Fibroblast of lung (primary cell): ENCODE measurements around the gene CLCA4. TPM values are rescaled to one million over a fixed set of nuclear protein-coding genes. Genes with fewer than 3 reads are reported as not detected.

Source experiments
- DNase-seq, 2 donors: peaks; one replicate each; pipeline versions ENCODE4 v3.0.0 to v3.0.0-alpha.2; 2010; ENCODE audit warnings: low read depth in 2 of 2
- H2AFZ ChIP-seq: 2 replicates; pipeline ENCODE4 v1.5.1; 2012; ENCODE audit warnings: low read length, control low read depth, inconsistent platforms
- H3K27ac ChIP-seq: 2 replicates; pipeline ENCODE4 v1.5.1; 2011; ENCODE audit warnings: low read length, control low read depth; ENCODE audit not compliant: insufficient read depth
- H3K27me3 ChIP-seq: 2 replicates; pipeline ENCODE4 v1.5.1; 2011; ENCODE audit warnings: mild to moderate bottlenecking, low read length; ENCODE audit not compliant: control insufficient read depth, insufficient read depth
- H3K36me3 ChIP-seq: 2 replicates; pipeline ENCODE4 v1.5.1; 2011; ENCODE audit warnings: low read length; ENCODE audit not compliant: control insufficient read depth, insufficient read depth
- H3K4me1 ChIP-seq: 2 replicates; pipeline ENCODE4 v1.5.1; 2011; ENCODE audit warnings: low read length; ENCODE audit not compliant: control insufficient read depth, insufficient read depth; ENCODE audit errors: extremely low read depth
- H3K4me2 ChIP-seq: 2 replicates; pipeline ENCODE4 v1.5.1; 2011; ENCODE audit warnings: low read length, control low read depth; ENCODE audit not compliant: insufficient read depth; ENCODE audit errors: extremely low read depth
- H3K4me3 ChIP-seq, 4 experiments: fragments of 200-600 bp in 1 of 4; sonication (generic) in 1 of 4; replicated peaks in 1 of 4; 2 replicates each; pipeline ENCODE4 v1.5.1; 2011 to 2016; ENCODE audit warnings: low read length in 4 of 4, low read depth in 3 of 4, mild to moderate bottlenecking in 3 of 4, control low read depth in 2 of 4, inconsistent platforms in 1 of 4, mixed read lengths in 1 of 4; ENCODE audit not compliant: insufficient read depth in 1 of 4; ENCODE audit errors: control extremely low read depth in 1 of 4
- H3K79me2 ChIP-seq: 2 replicates; pipeline ENCODE4 v1.5.1; 2012; ENCODE audit warnings: mild to moderate bottlenecking, low read length, inconsistent platforms; ENCODE audit not compliant: control insufficient read depth, insufficient read depth
- H3K9ac ChIP-seq: 2 replicates; pipeline ENCODE4 v1.5.1; 2011; ENCODE audit warnings: mild to moderate bottlenecking, low read length, control low read depth; ENCODE audit not compliant: insufficient read depth
- H3K9me3 ChIP-seq: 2 replicates; pipeline ENCODE4 v1.5.1; 2012; ENCODE audit warnings: low read depth, low read length; ENCODE audit not compliant: control insufficient read depth, insufficient read depth
- H4K20me1 ChIP-seq: 2 replicates; pipeline ENCODE4 v1.5.1; 2011; ENCODE audit warnings: low read length; ENCODE audit not compliant: control insufficient read depth, insufficient read depth; ENCODE audit errors: extremely low read depth
- EZH2 ChIP-seq: IDR thresholded peaks from 2 replicates; pipeline ENCODE4 v1.5.1; 2012; ENCODE audit warnings: low read length, control low read depth, mild to moderate bottlenecking; ENCODE audit errors: missing control alignments
- polyA plus RNA-seq, 2 donors: library from polyadenylated mRNA; depleted of rRNA in 1 of 2; stranded (reverse) in 1 of 2; unstranded in 1 of 2; fragments of >200 nt; gene quantifications; 2 replicates each; pipeline ENCODE4 v1.2.1, GENCODE V29; 2011 to 2012; ENCODE audit warnings: missing spikeins in 1 of 2
- total RNA-seq: library from RNA; depleted of rRNA; stranded (reverse); fragments of >200 nt; gene quantifications from 2 replicates; pipeline ENCODE4 v1.2.1, GENCODE V29; 2014
- TF ChIP-seq, protein P1 (sequence below), 2 donors: IDR thresholded peaks in 1 of 2; conservative IDR thresholded peaks in 1 of 2; 1 replicate in 1 of 2; 2 replicates in 1 of 2; pipeline ENCODE4 v1.5.1; 2011 to 2012; ENCODE audit warnings: low read length in 2 of 2, control low read depth in 1 of 2, inconsistent platforms in 1 of 2, low read depth in 1 of 2, mild to moderate bottlenecking in 1 of 2

The CLCA4 gene
- total and polyA plus RNA-seq, 2 donors (not counting 1 experiment from before 2014, with no cell fraction given), result not detected

DNA sequence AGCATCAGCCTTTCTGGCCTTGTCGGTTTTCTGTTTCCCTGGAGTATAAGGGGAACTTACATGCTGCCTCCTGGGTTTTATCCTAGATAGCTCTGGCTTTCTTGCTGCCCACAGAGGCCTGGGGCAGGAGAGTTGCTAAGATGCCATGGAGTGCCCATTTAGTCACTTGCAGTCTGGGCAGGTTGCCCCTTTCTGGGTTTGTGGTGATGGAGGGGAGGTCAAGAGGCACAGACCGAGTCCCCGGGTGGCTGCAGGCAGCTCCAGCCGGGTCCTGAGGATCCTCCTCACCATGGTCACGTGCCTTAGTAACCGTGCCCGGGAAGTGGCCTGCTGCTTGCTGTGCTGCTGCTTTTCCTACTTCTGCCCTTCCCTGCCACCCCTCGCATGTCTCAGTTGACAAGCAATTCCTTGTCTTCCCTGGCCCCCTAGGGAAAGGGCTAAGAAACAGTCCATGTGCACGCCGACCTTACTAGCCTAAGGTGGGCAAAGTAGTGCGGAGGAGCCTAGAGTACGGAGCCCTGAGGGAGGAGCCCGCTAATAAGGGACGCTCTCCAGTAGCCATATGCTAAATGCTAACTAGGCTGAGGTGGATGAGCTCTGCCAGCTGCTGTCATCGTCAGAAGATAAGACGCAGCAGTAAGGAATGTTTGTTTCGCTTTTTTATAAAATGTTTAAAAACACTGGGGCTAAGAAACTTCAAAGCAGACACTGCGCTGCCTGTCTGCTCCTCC is 43.3 kb upstream of the CLCA4 start:
- no peak overlapping the region for H3K9ac ChIP-seq
- peak overlapping the region in 2 of 4 experiments; percentile 3 to 38 for H3K4me3 ChIP-seq
- H3K79me2 ChIP-seq, result no peaks in the 10 kb centered on the region
- peak overlapping the region; percentile 68 for H3K4me2 ChIP-seq
- no peaks in the 10 kb centered on the region for H4K20me1 ChIP-seq
- no peaks in the 10 kb centered on the region for H3K36me3 ChIP-seq
- peaks cover under 1% of the 10 kb centered on the region for H3K4me1 ChIP-seq
- peaks cover under 1% of the 10 kb centered on the region for H3K27me3 ChIP-seq
- no peak overlapping the region for H3K27ac ChIP-seq
- peak overlapping the region; percentile 77 for H2AFZ ChIP-seq
- H3K9me3 ChIP-seq, result no peaks in the 10 kb centered on the region
- TF ChIP-seq, protein P1, sequence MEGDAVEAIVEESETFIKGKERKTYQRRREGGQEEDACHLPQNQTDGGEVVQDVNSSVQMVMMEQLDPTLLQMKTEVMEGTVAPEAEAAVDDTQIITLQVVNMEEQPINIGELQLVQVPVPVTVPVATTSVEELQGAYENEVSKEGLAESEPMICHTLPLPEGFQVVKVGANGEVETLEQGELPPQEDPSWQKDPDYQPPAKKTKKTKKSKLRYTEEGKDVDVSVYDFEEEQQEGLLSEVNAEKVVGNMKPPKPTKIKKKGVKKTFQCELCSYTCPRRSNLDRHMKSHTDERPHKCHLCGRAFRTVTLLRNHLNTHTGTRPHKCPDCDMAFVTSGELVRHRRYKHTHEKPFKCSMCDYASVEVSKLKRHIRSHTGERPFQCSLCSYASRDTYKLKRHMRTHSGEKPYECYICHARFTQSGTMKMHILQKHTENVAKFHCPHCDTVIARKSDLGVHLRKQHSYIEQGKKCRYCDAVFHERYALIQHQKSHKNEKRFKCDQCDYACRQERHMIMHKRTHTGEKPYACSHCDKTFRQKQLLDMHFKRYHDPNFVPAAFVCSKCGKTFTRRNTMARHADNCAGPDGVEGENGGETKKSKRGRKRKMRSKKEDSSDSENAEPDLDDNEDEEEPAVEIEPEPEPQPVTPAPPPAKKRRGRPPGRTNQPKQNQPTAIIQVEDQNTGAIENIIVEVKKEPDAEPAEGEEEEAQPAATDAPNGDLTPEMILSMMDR (conservative IDR thresholded peaks at IDR 0.05 in 1 of 2, IDR thresholded peaks at IDR 0.05 in 1 of 2; ENCODE audit: low read depth in 1 of 2, low read length in 2 of 2), result no peak
- no peak for TF ChIP-seq EZH2
- DNase-seq, result peak in 1 of 2 donors; percentile 46

DNA sequence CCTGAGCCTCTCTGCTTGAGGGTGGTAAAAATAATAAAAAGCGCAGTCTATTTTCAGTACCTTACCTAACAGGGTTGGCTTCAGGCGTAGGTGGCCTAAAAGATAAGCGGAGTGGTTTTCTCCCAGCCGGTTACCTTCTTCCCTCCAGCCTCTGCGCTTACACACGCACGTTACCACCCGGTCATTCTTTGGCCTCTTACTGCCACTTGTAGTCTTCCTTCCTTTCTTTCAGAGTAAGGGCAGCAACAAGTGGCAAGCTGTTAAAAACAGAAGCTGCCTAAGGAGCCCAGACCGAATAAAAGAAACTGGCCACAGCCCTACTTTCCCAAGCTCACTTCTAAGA is 42.8 kb upstream of the CLCA4 start:
- Histone ChIP-seq H3K4me2 (peak overlapping the region; percentile 68), H3K79me2 (no peaks in the 10 kb centered on the region), H3K4me1 (peaks cover 4% of the 10 kb centered on the region), H4K20me1 (no peaks in the 10 kb centered on the region), H3K9ac (no peak overlapping the region), H2AFZ (peak overlapping the region; percentile 77), H3K4me3 (no peak overlapping the region), H3K9me3 (no peaks in the 10 kb centered on the region), H3K27ac (no peak overlapping the region), H3K27me3 (no peaks in the 10 kb centered on the region), H3K36me3 (no peaks in the 10 kb centered on the region)
- DNase-seq, result peak in 1 of 2 donors; percentile 44
- no peak for TF ChIP-seq EZH2
- TF ChIP-seq, protein P1 (conservative IDR thresholded peaks at IDR 0.05 in 1 of 2, IDR thresholded peaks at IDR 0.05 in 1 of 2; ENCODE audit: low read depth in 1 of 2, low read length in 2 of 2), result no peak

DNA sequence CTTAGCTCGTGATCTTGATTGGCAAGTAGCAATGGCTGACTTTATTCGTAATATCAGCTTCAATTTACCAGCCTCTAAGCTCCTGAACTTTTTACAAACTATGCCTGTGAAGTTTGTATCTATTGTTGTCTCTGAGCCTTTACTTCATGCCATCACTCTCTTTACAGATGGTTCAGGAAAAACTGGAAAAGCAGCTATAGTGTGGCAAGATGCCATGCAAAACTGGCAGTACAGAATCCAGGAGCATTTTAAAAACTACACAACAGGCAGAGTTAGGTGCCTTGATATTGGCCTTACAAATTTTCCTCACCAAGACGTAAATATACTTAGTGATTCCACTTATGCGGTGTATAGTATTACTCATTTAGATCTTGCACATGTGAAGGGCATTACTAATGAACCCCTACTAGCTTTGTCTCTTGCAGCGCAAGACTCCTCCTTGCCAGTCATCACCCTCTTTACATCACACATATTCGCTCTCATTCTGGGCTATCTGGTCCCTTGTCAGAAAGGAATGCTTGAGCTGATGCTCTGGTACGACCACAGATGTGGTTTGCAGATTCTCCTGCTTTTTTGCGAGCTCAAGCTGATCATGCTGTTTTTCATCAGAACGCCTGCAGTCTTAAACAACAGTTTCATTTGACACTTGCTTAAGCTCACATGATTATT is 41.8 kb upstream of the CLCA4 start:
- H4K20me1 ChIP-seq, result no peaks in the 10 kb centered on the region
- H3K4me2 ChIP-seq, result no peak overlapping the region
- no peaks in the 10 kb centered on the region for H3K27me3 ChIP-seq
- no peak overlapping the region for H2AFZ ChIP-seq
- no peak overlapping the region for H3K9ac ChIP-seq
- H3K36me3 ChIP-seq, result no peaks in the 10 kb centered on the region
- H3K4me3 ChIP-seq, result no peak overlapping the region
- peaks cover 4% of the 10 kb centered on the region for H3K4me1 ChIP-seq
- no peak overlapping the region for H3K27ac ChIP-seq
- H3K9me3 ChIP-seq, result no peaks in the 10 kb centered on the region
- TF ChIP-seq EZH2, result no peak
- TF ChIP-seq, protein P1 (conservative IDR thresholded peaks at IDR 0.05 in 1 of 2, IDR thresholded peaks at IDR 0.05 in 1 of 2; ENCODE audit: low read depth in 1 of 2, low read length in 2 of 2), result no peak
- H3K79me2 ChIP-seq, result no peaks in the 10 kb centered on the region
- DNase-seq, result peak in 1 of 2 donors; percentile 55
